Duodenal mucosa (tissue), 2 donors: ENCODE data around the gene PGAP3.
A peak's percentile ranks its signal among the peaks of the same experiment; 100 is the strongest.

Experiments used
- H3K27ac ChIP-seq: one replicate; pipeline ENCODE4 v1.7.0; 2013; ENCODE audit warnings: low read depth, low read length
- H3K27me3 ChIP-seq, 2 donors: one replicate each; pipeline ENCODE4 v1.7.0; 2013; ENCODE audit warnings: low read length in 2 of 2, control low read depth in 1 of 2; ENCODE audit not compliant: insufficient read depth in 2 of 2, control insufficient read depth in 1 of 2
- H3K36me3 ChIP-seq, 2 donors: one replicate each; pipeline ENCODE4 v1.7.0; 2013; ENCODE audit warnings: low read length in 2 of 2, control low read depth in 1 of 2; ENCODE audit not compliant: insufficient read depth in 2 of 2, control insufficient read depth in 1 of 2
- H3K4me1 ChIP-seq, 2 donors: one replicate each; pipeline ENCODE4 v1.7.0; 2013; ENCODE audit warnings: low read length in 2 of 2, control low read depth in 1 of 2; ENCODE audit not compliant: insufficient read depth in 2 of 2, control insufficient read depth in 1 of 2
- H3K4me3 ChIP-seq, 2 donors: one replicate each; pipeline ENCODE4 v1.7.0; 2013; ENCODE audit warnings: low read length in 2 of 2, low read depth in 1 of 2
- H3K9ac ChIP-seq, 2 donors: one replicate each; pipeline ENCODE4 v1.7.0; 2013; ENCODE audit warnings: low read length in 2 of 2, low read depth in 1 of 2
- H3K9me3 ChIP-seq, 2 donors: one replicate each; pipeline ENCODE4 v1.7.0; 2013; ENCODE audit warnings: low read length in 2 of 2, control low read depth in 1 of 2; ENCODE audit not compliant: control insufficient read depth in 1 of 2

PGAP3 gene

DNA sequence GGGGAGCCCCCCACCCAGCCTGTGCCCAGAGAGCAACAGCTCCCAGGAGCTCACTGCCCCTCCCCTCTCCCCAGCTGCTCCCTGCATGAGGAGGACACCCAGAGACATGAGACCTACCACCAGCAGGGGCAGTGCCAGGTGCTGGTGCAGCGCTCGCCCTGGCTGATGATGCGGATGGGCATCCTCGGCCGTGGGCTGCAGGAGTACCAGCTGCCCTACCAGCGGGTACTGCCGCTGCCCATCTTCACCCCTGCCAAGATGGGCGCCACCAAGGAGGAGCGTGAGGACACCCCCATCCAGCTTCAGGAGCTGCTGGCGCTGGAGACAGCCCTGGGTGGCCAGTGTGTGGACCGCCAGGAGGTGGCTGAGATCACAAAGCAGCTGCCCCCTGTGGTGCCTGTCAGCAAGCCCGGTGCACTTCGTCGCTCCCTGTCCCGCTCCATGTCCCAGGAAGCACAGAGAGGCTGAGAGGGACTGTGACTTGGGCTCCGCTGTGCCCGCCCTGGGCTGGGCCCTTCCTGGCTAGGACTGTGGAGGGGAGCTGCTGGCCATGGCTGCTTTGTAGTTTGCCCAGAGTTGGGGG is 22.1 kb downstream of the PGAP3 start:
- H3K9me3 ChIP-seq = no peaks in the 10 kb centered on the region
- no peak overlapping the region for H3K9ac ChIP-seq
- peaks cover 6 to 15% of the 10 kb centered on the region in 2 donors for H3K36me3 ChIP-seq
- no peak overlapping the region for H3K4me3 ChIP-seq
- no peak overlapping the region for H3K27ac ChIP-seq
- peaks cover 34 to 37% of the 10 kb centered on the region in 2 donors for H3K4me1 ChIP-seq
- peaks cover 14 to 19% of the 10 kb centered on the region in 2 donors for H3K27me3 ChIP-seq

- Histone ChIP-seq H3K27ac (no peak within 1 kb of the TSS), H3K4me3 (no peak within 1 kb of the TSS), H3K27me3 (peaks cover 14 to 19% of the 10 kb centered on the region in 2 donors), H3K9me3 (no peaks in the 10 kb centered on the region), H3K36me3 (peaks cover 14 to 24% of the 10 kb centered on the region in 2 donors), H3K4me1 (peaks cover 34 to 40% of the 10 kb centered on the region in 2 donors), H3K9ac (no peak within 1 kb of the TSS)
Measured at GRCh38 chr17:39664581-39665561, 23.0 kb downstream of the PGAP3 start, which contains the start of gene TCAP. TSS of gene TCAP (plus strand) at chr17:39665349. CDS start at chr17:39665360, 11 bp downstream.

DNA sequence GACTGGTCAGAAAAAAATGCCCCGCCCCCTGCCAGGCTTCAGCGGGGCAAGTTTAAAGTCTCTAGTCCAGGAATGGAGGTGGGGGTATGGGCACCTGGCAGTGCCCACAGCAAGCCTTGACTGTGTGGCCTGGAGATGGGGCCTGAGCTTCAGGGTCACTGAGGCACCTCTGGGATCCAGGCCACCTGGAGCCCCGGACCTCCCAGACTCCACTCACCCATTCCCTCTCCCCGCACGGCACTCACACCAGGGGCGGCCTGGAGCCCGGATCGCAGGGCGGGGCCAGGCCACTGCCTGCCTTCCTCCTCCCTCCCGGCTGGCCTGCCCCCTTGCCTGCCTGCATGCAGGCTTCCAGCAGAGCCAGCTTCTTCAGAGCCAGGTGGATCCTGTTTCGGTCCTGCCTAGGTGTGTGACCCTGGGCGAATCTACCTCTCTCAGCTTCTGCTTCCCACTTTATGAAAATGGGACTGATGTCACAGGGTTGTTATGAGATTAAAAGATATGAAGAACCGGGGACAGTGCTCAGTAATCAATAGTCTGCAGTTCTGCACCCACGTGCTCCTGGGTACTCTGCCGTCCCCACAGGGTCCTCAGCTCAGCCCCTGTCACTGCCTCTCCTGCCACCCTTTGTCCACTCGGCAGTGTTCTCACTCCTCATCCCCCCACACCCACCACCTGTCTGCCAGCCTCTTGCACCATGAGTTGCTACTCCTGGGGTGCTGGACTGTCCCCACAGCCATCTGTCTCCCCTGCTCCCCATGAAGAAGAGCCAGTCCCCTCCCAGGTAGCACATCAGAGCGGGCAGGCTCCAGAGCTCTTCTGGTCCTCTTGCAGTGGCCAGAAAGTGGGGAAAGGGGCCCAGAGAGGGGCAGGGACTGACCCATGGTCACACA is 23.9 kb downstream of the PGAP3 start:
- H3K4me1 ChIP-seq = peaks cover 34 to 40% of the 10 kb centered on the region in 2 donors
- H3K27ac ChIP-seq = no peak overlapping the region
- H3K9ac ChIP-seq = no peak overlapping the region
- H3K36me3 ChIP-seq = peaks cover 17 to 24% of the 10 kb centered on the region in 2 donors
- H3K27me3 ChIP-seq = peaks cover 14 to 19% of the 10 kb centered on the region in 2 donors
- no peak overlapping the region for H3K4me3 ChIP-seq
- no peaks in the 10 kb centered on the region for H3K9me3 ChIP-seq

DNA sequence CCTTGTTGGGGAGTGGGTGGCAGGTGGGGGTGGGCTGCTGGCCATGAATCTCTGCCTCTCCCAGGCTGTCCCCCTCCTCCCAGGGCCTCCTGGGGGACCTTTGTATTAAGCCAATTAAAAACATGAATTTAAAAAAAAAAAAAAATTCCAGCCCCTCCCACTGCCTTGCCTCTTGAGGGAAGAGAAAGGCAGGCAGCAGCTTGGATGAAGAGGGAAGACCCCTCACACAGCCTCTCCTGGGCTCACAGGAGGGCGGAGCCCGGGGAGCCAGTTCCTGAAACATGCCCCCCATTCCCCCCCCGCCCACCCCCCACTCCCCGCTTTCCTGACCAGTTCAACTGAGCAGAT is 24.5 kb downstream of the PGAP3 start:
- H3K9me3 ChIP-seq = no peaks in the 10 kb centered on the region
- peaks cover 30 to 40% of the 10 kb centered on the region in 2 donors for H3K4me1 ChIP-seq
- peaks cover 22 to 29% of the 10 kb centered on the region in 2 donors for H3K36me3 ChIP-seq
- H3K27ac ChIP-seq = no peak overlapping the region
- H3K9ac ChIP-seq = no peak overlapping the region
- peaks cover 14 to 19% of the 10 kb centered on the region in 2 donors for H3K27me3 ChIP-seq
- H3K4me3 ChIP-seq = no peak overlapping the region

GRCh38 chr17:39662551-39663339 is 25.1 kb downstream of the PGAP3 start:
- Histone ChIP-seq H3K36me3 (peaks cover 27 to 34% of the 10 kb centered on the region in 2 donors), H3K27ac (no peak overlapping the region), H3K4me3 (no peak overlapping the region), H3K9ac (peak overlapping the region in 1 of 2 donors; percentile 10), H3K4me1 (peaks cover 30 to 40% of the 10 kb centered on the region in 2 donors), H3K27me3 (peaks cover 14 to 19% of the 10 kb centered on the region in 2 donors), H3K9me3 (no peaks in the 10 kb centered on the region)

- no peak overlapping the region for H3K4me3 ChIP-seq
- H3K36me3 ChIP-seq = peaks cover 30 to 40% of the 10 kb centered on the region in 2 donors
- H3K4me1 ChIP-seq = peaks cover 26 to 36% of the 10 kb centered on the region in 2 donors
- no peak overlapping the region for H3K27ac ChIP-seq
- H3K27me3 ChIP-seq = peaks cover 13% of the 10 kb centered on the region in 2 donors
- H3K9ac ChIP-seq = peak overlapping the region in 1 of 2 donors; percentile 10
- H3K9me3 ChIP-seq = no peaks in the 10 kb centered on the region
Measured at GRCh38 chr17:39661744-39662541, 25.9 kb downstream of the PGAP3 start.

DNA sequence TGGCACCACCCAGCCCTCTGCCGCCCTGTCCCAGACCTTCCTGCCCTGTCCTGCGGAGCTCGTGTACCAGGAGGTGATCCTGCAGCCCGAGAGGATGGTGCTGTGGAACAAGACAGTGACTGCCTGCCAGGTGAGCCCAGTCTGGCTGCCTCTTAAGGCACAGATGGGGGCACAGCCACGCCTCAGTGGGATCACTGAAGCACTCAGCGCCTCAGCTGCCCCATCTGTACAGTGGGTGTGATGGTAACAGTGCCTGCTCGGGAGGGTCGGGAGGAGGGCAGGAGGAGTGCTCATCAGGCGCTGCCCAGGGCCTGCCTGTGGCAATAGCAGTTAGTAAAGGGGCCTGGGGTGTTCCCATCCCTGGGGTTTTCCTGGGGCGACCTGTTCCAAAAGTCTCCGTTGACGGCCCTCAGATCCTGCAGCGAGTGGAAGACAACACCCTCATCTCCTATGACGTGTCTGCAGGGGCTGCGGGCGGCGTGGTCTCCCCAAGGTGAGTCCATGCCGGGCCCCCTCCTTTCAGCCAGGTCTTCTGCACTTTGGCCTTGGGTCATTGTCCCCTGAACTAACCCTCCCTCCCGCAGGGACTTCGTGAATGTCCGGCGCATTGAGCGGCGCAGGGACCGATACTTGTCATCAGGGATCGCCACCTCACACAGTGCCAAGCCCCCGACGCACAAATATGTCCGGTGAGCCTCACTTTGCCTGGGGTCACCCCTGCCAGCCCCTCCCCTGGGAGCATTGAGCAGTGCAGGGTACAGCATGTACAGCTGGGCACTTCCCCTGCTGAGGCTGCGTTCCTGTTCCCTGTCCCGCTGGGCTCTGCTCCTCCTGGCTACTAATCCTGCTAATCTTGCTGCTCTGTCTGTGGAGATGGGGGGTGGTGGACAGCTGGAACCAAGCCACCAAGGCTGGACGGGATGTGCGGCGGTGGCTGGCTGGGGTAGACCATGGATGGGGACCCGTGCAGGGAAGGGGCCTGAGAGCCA is 27.2 kb downstream of the PGAP3 start:
- Histone ChIP-seq H3K27ac (no peak overlapping the region), H3K9ac (no peak overlapping the region), H3K4me3 (no peak overlapping the region), H3K27me3 (peaks cover under 1 to 2% of the 10 kb centered on the region in 2 donors), H3K36me3 (peaks cover 30 to 50% of the 10 kb centered on the region in 2 donors), H3K9me3 (no peaks in the 10 kb centered on the region), H3K4me1 (peaks cover 24 to 32% of the 10 kb centered on the region in 2 donors)

- H3K27ac ChIP-seq = no peak overlapping the region
- no peaks in the 10 kb centered on the region for H3K27me3 ChIP-seq
- H3K9ac ChIP-seq = no peak overlapping the region
- H3K36me3 ChIP-seq = peaks cover 30 to 50% of the 10 kb centered on the region in 2 donors
- H3K4me3 ChIP-seq = no peak overlapping the region
- H3K4me1 ChIP-seq = peaks cover 24 to 32% of the 10 kb centered on the region in 2 donors
- no peaks in the 10 kb centered on the region for H3K9me3 ChIP-seq
Measured at GRCh38 chr17:39660011-39660360, 27.9 kb downstream of the PGAP3 start.
